SK-N-MC (cell line): ENCODE results near the gene KCNMA1.

ENCODE experiments used
- EZH2 ChIP-seq: fragments of 200-600 bp; sonication (generic); IDR thresholded peaks from one replicate; pipeline ENCODE4 v1.6.1; 2017; ENCODE audit warnings: antibody characterized with exemption
- POLR2AphosphoS5 ChIP-seq: IDR thresholded peaks from 2 replicates; pipeline ENCODE4 v1.6.1; 2012; ENCODE audit warnings: mild to moderate bottlenecking, low read depth, low read length, borderline replicate concordance

GRCh38 chr10:77416311-77417135 is 221.1 kb downstream of the KCNMA1 start:
- no peak for TF ChIP-seq EZH2
- no peak for TF ChIP-seq POLR2AphosphoS5
